Activated CD4-positive, alpha-beta T cell treated with anti-CD3 and anti-CD28 coated beads for 48 hours (primary cell): ENCODE measurements around the gene BACE1-AS.
"Not testable (repeated sequence)": the region's sequence is repeated elsewhere in the genome, so short reads cannot be mapped to it uniquely, and the experiment has no call there.

ENCODE experiments used
- DNase-seq: peaks from one replicate; pipeline ENCODE4 v3.0.0-alpha.2; 2020

Gene BACE1-AS

DNA sequence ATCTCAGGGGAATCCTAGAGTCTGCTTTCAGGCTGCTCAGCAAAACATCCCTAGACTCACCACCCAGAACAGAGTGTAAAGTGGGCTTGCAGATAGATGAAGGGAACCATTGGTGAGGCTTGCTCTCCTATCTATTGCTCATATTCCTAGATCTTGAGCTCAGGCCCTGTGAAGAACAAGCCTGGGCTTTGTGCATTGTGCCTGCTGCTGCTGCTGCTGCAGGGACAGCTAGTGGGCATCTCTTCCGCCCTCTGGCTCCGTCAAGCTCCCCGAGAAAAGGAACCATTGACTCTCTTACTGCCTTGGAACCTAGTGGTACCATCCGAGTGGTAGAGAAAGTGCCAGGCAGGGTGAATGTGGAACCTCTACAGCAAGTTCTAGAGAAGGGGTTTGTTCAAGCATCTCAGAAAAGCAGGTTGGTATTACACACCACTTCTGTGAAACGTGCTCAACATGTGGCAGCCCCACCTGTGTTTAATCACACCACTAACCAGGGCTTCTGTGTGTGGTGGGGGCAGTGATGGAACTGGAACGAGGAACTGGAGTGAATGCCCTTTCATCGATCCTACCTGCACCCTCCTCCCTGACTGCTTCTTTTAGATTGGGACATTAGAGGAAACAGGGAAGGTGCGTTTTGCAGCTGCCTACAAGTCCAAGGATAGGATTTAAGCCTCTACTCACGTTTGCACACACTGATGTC lies 4.4 kb downstream of the BACE1-AS start:
- DNase-seq, result no peak

DNA sequence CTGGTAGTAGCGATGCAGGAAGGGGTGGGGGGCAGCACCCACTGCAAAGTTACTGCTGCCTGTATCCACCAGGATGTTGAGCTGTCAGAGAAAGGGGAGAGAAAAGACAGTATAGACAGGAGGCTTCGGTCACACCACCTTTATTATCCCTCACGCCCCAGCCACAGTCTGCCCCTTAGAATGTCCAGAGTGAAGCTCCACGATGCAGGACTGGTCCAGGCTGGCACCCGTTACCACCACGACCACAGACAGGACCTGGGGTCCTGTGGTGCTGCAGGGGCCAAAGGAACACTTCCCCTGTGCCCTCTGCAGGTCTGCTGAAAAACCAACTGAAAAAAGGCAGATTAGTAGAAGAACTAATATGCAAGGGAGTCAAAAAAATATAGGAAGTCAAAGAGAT lies 5.7 kb downstream of the BACE1-AS start:
- no peak for DNase-seq

DNA sequence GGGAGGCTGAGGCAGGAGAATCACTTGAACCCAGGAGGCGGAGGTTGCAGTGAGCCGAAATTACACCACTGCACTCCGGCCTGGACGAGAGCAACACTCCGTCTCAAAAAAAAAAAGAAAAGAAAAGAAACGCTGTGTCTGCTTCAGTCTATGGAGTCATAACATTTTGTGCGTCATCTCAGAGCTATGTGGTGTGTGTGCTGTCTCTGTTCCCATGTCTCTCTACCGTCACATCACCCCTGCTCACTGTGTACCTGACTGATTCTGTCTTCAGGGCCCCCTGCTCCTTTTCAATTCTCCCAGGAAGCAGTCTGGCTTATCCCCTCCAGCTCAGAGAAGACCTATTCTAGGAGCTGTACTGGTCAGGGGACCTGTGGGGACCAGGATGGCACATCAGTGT lies 7.0 kb downstream of the BACE1-AS start:
- DNase-seq, result no peak

DNA sequence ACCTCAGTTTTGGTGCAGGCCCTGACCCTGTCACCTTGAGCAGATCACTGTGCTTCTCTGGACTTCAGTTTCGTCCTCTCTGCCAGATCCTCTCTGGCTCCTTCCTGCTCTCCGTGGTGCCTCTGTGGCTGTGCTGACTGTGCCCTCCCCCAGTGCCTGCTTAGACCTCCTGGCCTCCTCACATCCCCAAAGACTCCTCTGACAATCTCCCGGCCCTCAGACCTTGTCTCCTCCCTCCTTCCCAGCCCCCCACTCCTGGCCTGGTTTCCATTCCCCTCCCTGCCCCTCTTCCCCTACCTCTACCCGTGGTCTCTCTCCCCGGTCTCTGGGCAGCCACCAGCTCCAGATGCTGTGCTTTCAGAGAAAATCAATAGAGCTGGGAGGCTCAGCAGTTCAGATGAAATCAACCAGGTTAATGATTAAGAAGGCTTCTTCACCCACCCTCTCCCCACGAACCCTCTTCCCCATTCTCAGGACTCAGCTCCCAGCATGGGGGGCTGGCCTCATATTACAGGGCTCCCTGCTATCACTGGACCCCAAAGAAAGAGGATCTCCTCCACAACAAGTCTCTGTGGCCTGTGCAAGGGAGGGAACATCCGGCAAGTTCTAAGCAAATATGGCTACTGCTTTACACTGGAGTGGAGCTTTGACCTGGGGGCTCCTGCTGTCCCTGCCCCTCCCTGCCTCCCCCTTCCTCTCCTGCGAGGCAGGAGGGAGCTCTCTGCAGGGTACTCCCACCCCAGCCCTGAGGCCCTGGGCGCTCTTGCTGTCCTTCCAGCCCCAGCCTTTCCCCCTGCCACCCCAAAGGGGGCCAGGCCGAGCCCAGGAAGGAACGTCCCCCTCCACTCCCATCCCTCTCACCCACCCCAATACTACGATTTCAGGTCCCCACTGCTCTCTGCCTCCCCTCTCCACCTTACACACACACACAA lies 8.5 kb downstream of the BACE1-AS start:
- DNase-seq, result no peak

DNA sequence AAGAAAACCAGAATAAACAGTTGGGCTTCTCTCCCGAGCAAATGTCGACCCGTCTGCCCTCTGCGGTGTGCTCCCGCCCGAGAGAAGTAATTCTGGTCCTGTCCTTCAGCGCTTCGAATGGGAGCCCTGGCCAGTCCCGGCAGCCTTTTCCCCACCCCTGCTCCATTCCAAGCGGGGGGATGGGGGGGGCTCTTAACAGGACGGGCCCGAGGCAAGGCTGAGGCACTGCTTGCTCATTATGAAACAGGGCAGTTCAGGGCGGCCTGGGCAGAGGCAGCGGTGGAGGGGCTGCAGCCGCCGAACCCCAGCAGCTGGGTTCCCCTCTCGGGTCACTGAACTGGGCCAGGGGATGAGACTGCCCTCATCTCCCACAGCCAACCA lies 9.1 kb downstream of the BACE1-AS start:
- DNase-seq, result no peak

DNA sequence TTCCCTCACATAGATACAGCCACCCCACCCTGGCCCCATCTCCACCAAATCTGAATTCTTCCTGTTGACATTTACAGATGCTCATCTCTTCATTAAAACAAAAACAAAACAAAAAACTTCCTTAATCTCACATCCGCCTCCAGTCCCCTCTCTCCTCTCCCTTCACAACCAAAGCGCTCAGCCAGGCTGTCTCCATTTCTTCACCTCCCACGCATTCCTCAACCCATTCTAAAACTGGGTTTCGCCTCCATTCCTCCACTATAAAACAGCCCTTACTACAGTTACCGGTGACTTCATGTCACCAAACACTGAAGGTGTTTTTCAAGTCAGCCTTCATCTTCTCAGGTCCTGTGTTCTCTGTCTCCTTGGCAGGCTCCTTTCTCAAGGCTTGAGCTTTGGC lies 9.6 kb downstream of the BACE1-AS start:
- no peak for DNase-seq

DNA sequence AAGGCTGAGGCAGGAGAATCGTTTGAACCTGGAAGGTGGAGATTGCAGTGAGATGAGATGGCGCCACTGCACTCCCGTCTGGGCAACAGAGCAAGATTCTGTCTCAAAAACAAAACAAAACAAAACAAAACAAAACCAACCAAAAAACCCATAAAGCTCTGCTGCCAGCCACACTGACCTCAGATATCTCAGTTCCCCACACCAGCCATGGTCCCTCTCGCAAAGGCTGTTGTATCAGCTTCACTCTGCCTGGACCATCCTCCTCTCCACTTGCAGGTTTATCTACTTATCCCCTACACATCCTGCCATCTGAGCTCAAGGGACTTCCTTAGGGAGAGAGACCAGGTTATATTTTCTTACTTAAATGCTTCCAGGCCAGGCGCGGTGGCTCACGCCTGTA lies 11.1 kb downstream of the BACE1-AS start:
- no peak for DNase-seq

DNA sequence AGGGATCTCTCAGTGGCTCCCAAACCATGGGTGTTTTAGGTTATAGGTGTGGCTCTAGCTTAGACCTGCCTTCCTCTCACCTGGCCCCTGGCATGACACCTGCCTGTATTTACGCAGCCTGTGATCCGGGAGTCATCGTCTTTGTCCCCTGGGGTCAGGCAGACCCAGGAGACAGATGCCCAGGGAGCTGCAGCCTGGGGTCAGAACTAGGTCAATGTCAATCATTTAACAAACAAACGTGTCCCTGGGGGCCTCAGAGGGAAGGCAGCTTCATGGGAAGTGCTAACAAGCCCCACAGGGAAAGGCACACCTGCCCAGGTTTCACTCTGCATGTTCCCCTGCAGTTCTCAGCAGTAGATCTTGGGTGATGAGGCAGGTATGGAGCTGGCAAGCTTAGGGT lies 12.0 kb downstream of the BACE1-AS start:
- no peak for DNase-seq

DNA sequence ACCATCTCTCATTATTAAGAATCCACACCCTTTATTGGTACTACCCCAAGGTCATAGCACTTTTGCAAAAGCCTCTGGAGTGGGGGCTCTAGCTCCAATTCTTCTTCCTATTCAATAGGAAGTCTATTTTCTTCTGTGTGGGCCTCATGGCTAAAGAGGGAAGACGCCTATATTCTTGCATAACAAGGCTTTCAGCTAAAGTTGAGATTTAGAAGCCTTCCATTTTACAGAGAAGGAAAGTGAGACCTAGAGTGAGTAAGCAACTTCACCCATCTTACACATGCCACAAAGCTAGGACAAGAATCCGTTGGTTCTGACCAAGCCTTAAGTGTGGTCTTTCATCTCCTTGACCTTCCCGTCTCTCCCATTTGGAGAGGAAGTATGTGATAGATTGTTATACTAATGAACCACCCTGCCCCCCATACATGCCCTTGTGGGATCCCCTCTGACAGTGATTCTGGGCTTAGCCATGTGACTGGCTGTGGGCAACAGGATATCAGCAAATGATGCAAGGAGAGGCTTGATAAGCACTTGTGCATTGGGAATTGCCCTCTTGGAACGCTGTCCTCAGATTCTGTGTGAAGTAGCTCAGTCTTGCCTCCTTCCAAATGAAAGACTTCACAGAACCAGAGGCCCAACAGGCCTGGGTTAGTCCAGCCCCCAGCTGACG lies 12.6 kb downstream of the BACE1-AS start:
- DNase-seq, result no peak

DNA sequence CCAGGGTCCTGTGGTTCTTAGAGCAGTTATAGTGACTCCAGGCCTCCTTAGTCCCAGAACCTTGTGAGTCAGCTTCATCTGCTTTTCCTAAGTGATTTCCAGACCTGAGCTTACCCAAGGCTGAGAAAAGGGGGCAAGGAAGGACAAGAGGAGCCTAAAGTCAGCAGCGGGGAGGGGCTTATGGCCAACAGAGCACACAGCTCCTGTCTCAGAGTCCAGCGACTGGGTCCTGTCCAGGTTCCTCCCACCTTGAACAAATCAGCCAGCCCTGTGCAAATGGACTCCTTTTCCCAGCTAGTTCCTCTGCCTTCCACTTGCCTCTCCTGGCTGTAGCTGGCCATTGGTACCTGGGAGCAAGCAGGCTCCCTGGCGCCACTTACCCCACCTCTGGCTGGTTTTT lies 14.0 kb downstream of the BACE1-AS start:
- DNase-seq, result no peak

DNA sequence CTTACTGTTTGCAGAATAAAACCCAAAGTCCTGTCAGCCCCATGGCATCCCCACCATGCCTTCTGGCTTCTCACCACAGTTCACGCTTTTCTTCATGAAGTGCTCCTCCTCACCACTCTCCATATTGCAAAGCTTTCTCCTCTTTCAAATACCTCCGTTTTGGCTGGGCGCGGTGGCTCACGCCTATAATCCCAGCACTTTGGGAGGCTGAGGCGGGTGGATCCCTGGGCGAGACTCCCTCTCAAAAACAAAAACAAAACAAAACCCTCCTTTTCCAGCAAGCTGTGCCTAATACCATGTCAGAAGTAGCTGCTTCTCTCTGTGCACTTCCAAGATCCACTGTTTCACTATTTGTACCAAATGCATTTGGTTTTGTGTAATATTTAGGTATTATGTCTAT lies 18.2 kb downstream of the BACE1-AS start:
- DNase-seq, result no peak

DNA sequence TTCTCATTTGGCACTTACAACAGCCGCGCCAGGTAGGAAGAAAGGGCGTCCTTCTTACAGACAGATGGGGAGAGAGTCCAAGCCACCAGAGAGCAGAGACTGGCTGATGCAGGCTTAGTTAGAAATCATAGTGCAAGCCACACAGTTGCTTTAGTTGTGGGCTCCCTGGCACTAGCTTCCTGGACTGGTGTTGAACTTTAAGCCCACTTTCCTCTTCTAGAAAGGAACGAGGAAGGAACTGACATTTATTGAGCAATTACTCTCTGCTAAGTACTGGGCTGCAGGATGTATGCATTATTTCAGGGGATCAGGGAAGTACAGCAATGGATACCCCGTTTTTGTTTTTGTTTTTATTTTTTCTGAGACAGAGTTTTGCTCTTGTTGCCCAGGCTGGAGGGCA lies 21.9 kb downstream of the BACE1-AS start:
- no peak for DNase-seq

DNA sequence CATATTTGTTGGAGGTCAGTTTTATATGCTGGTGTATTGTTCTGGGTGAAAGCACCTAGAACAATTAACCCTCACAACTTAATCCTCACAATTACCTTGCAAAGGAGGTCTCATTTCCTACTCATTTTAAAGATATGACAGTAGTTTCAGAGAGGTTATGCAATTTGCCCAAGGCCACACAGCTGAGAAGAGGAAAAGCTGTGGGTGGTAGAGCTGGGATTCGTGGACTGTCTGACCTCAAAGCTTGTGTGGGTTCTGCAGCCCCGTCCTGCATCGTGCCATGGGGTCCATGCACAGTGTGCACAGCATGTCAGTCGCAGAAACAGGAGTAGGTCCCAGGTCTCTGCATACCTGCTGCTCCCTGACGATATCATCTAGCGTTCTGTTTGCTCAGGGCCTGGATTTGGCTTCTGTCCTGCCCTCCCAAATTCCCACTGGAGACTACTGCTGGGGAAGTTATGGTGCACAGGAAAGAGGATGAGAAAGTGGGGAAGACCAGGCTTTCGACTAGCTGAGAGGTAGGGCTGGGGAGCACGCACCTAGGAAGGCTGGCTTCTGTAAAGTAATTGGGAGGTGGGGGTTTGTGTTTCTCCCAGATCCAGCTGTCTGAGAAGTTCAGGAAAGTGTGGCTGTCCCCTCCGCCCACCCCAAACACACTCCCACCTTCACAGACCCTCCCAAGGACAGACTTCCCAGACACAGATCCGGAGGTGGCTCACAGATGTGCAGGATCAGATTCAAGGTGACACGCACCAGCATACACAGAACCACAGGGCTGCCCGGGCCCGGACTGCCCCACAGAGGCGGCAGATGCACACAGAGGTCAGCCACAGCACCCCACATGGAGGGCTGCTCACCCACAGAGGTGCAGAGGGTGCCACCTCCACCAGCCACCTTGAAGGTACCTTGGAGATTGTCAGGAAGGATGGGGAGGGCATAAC lies 23.0 kb downstream of the BACE1-AS start:
- DNase-seq, result no peak

DNA sequence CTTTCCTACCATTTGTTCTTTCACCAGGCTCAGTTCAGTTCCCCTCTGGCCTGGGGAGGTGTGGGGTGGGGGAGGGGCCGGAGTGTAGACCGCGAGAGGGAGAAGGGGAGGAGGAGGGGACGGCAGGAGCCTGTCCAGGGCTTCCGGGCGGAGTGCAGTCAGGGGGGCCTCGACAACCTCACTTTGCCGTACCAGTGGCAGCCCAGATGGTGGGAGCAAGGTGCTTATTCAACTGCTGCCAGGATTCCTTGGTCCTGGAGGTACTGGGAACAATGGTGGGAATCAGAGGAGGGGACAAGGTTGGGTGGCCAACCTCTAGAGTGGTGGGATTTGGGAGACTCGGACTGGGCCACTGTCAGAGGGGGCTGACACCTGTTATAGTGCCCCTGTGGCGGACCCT lies 23.7 kb downstream of the BACE1-AS start:
- DNase-seq, result no peak

DNA sequence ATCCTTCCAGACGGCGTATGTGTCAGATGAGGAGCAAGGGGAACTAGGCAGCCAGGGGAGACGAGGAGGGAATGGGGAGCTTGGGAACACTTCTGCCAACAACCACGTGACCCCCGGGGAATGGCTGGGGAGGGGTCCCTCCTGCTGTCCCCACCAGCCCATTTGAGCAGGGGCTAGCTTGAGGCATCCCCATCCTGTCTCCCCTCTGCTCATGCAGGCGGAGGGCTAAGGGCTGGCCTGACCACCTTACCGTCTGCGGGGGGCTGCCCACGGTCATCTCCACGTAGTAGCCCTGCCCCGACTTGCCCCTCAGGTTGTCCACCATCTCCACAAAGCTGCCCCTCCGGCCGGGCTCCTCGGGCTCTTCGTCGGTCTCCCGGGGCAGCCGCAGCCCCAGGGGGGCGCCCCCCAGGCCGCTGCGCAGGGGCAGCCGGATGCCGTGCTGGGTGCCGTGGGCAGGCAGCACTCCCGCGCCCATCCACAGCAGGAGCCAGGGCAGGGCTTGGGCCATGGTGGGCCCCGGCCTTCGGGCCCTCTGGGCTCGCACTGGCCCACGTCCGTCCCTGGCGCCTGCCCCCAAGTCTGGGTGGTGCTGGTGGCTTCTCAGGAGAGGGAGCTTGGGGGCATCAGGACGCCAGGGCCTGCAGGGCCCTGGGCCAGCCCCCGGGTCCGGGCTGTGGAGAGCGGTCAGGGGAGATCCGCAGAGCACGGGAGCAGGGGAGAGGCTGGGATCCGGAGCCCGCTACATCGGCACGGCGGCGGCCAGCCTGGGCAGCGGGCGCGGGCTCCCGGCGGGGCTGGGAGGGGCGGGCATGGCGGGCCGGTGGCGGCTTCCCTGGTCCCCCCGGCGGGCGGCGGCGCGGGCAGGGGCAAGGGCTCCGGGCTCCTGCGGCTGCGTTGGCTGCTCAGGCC lies 24.4 kb downstream of the BACE1-AS start:
- peak; percentile 10 for DNase-seq

DNA sequence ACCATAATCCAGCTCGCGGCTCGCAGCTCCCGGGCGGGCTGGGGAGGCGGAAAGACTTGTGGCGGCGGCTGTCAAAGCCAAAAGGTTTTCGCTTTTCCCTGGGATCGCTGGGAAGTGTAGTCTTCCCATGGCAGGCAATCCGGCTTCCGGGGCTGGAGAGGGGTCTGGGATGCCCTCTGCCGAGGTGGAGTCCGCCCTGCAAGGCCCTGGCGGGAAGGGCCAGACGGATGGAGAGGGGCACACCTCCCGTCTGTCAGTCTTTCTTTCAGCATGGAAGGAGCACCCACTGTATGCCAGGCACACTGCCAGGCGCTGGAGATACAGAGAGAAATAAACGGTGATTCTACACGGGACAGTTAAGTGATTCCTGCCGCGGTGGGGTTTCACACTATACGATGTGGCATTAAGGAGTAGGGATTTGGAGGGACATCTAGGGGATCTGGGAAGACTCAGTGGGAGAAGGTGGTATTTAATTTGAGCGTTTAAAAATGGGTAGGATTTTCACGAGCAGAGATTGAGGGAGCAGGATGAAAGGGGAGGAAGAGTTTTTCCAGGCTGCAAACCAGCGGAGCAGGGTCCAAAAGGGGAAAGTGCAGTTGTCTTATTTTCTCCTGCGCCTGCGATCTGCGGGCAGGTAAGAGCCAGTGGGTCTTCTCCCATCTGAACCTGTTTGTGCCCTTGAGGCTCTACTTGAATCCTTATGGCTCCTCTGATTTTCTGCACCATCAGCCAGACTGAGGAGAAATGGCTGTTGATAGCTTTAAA lies 25.2 kb downstream of the BACE1-AS start, which contains the start of gene BACE1:
Gene BACE1 (minus strand): TSS at position 60 of the 765 bp plus-strand sequence. CDS start 461 bp downstream, outside the sequence.
- peak; percentile 36 for DNase-seq

DNA sequence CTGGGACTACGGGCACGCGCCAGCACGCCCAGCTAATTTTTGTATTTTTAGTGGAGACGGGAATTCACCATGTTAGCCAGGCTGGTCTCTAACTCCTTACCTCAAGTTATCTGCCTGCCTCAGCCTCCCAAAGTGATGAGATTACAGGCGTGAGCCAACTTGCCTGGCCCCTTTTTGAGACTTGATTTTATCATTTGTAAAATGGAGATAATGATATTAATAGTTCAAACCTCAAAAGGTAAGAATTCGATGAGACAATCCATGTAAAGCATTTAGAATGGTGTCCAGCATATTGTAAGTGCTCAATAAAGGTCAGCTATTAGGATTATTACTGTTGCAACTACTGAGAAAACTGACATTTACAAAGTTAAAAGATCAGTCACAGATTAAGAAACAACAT lies 27.6 kb downstream of the BACE1-AS start:
- no peak for DNase-seq

DNA sequence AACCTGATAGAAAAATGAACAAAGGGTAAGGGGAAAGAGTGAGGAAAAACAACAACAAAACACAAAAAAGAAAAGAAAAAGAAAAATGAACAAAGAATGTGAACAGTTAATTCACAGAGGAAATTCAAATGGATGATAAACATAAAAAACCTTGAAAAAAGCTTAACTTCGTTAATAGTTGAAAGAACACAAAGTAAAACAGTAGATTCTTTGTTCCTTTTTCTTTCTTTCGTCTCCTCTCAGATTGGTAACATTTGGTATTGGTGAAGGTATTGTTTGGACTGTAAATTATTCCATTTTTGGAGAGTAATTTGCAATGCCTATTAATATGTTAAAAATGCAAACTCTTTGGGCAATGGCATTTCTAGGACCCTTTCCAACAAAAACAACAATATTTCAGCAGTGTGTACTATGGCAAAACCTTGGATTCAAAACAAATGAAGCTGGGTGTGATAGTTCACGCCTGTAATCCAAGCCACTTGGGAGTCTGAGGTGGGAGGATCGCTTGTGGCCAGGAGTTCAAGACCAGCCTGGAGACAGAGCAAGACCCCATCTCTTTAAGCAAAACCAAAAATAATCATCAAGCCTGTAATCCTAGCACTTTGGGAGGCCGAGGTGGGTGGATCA lies 28.2 kb downstream of the BACE1-AS start:
- no peak for DNase-seq

DNA sequence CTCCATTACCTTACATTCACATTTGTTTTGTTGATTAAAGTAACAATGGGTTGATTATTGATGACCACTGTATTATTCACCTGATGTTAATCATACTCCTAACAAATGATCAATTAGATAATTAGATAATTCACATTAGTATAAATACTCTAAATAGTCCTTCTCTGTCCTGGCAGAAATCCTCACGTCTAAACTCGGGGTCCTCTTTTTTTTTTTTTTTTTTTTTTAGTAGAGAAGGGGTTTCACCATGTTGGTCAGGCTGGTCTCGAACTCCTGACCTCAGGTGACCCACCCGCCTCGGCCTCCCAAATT lies 36.1 kb downstream of the BACE1-AS start:
- DNase-seq, result not testable (repeated sequence)
